GM23338 (cell line): ENCODE measurements around the gene METTL3. TPM values are rescaled to one million over a fixed set of nuclear protein-coding genes. Genes with fewer than 3 reads are reported as not detected.
A peak's percentile ranks its signal among the peaks of the same experiment; 100 is the strongest.

ENCODE experiments used
- ATAC-seq: fragments of 200-7000 bp; cut with Tn5 transposase; 3 replicates; pipeline ENCODE4 v1.9.1; 2020
- DNase-seq: peaks from one replicate; pipeline ENCODE4 v3.0.0-alpha.2; 2015; ENCODE audit warnings: low spot score
- H2AFZ ChIP-seq: fragments of 200-600 bp; sonication (generic); 2 replicates; pipeline ENCODE4 v1.8.0; 2016; ENCODE audit warnings: antibody characterized with exemption, mild to moderate bottlenecking, moderate library complexity
- H3F3A ChIP-seq: fragments of 200-600 bp; sonication (generic); replicated peaks from 2 replicates; pipeline ENCODE4 v1.8.0; 2017; ENCODE audit warnings: antibody characterized with exemption, mixed run types, low read depth
- H3K27ac ChIP-seq: fragments of 200-600 bp; sonication (generic); 2 replicates; pipeline ENCODE4 v1.6.1; 2016; ENCODE audit warnings: low read depth
- H3K27me3 ChIP-seq: fragments of 200-600 bp; sonication (generic); 2 replicates; pipeline ENCODE4 v1.8.0; 2016; ENCODE audit warnings: mild to moderate bottlenecking, mixed run types, moderate library complexity; ENCODE audit not compliant: insufficient read depth
- H3K36me3 ChIP-seq: fragments of 200-600 bp; sonication (generic); 2 replicates; pipeline ENCODE4 v1.8.0; 2016; ENCODE audit warnings: mild to moderate bottlenecking; ENCODE audit not compliant: insufficient read depth
- H3K4me1 ChIP-seq: fragments of 200-600 bp; sonication (generic); 2 replicates; pipeline ENCODE4 v1.8.0; 2016; ENCODE audit warnings: mild to moderate bottlenecking, moderate library complexity; ENCODE audit not compliant: insufficient read depth
- H3K4me2 ChIP-seq: fragments of 200-600 bp; sonication (generic); 2 replicates; pipeline ENCODE4 v1.7.1; 2017; ENCODE audit warnings: mixed run types
- H3K4me3 ChIP-seq: fragments of 200-600 bp; sonication (generic); 2 replicates; pipeline ENCODE4 v1.6.1; 2016; ENCODE audit warnings: mixed run types
- H3K79me2 ChIP-seq: fragments of 200-600 bp; sonication (generic); replicated peaks from 2 replicates; pipeline ENCODE4 v1.8.0; 2017; ENCODE audit warnings: mild to moderate bottlenecking; ENCODE audit not compliant: insufficient read depth
- H3K9me2 ChIP-seq: fragments of 200-600 bp; sonication (generic); 2 replicates; pipeline ENCODE4 v1.8.0; 2017; ENCODE audit not compliant: insufficient read depth
- H4K20me1 ChIP-seq: fragments of 200-600 bp; sonication (generic); replicated peaks from 2 replicates; pipeline ENCODE4 v1.8.0; 2017; ENCODE audit warnings: mild to moderate bottlenecking; ENCODE audit not compliant: insufficient read depth
- H3K27ac Mint-ChIP-seq: 2 replicates; pipeline ENCODE4 v1.8.0; 2020; ENCODE audit warnings: inconsistent platforms, mild to moderate bottlenecking, moderate library complexity, mixed read lengths
- H3K27me3 Mint-ChIP-seq: 3 replicates; pipeline ENCODE4 v1.8.0; 2022; ENCODE audit warnings: low read depth, mild to moderate bottlenecking, moderate library complexity, mixed read lengths, inconsistent platforms; ENCODE audit not compliant: insufficient read depth, poor library complexity
- H3K36me3 Mint-ChIP-seq: 3 replicates; pipeline ENCODE4 v1.8.0; 2021; ENCODE audit warnings: low read depth, mild to moderate bottlenecking, inconsistent platforms, moderate library complexity, mixed read lengths
- H3K4me1 Mint-ChIP-seq: 3 replicates; pipeline ENCODE4 v1.8.0; 2020; ENCODE audit warnings: mild to moderate bottlenecking, inconsistent platforms, mixed read lengths
- H3K4me3 Mint-ChIP-seq: 3 replicates; pipeline ENCODE4 v1.8.0; 2021; ENCODE audit warnings: moderate library complexity, mild to moderate bottlenecking, inconsistent platforms, mixed read lengths
- H3K9me3 Mint-ChIP-seq: 3 replicates; pipeline ENCODE4 v1.8.0; 2020; ENCODE audit warnings: moderate library complexity, mild to moderate bottlenecking, inconsistent platforms, mixed read lengths
- CTCF ChIP-seq, 2 experiments: fragments of 200-600 bp in 1 of 2; sonication (generic) in 1 of 2; conservative IDR thresholded peaks; 2 replicates each; pipeline versions ENCODE4 v1.5.1 to v1.6.1; 2016 to 2017; ENCODE audit warnings: antibody characterized with exemption in 2 of 2, low read depth in 2 of 2, mild to moderate bottlenecking in 2 of 2, moderate library complexity in 1 of 2
- ETS1 ChIP-seq: IDR thresholded peaks from 2 replicates; pipeline ENCODE4 v1.6.1; 2016; ENCODE audit warnings: antibody characterized with exemption
- EZH2phosphoT487 ChIP-seq: fragments of 200-600 bp; sonication (generic); IDR thresholded peaks from one replicate; pipeline ENCODE4 v1.8.1; 2018; ENCODE audit warnings: antibody characterized with exemption; ENCODE audit not compliant: unreplicated experiment
- JUNB ChIP-seq: IDR thresholded peaks from one replicate; pipeline ENCODE4 v1.6.1; 2016; ENCODE audit warnings: antibody characterized with exemption; ENCODE audit not compliant: unreplicated experiment
- POLR2AphosphoS5 ChIP-seq: IDR thresholded peaks from 2 replicates; pipeline ENCODE4 v1.6.1; 2016; ENCODE audit warnings: antibody characterized with exemption, low read depth
- REST ChIP-seq: IDR thresholded peaks from one replicate; pipeline ENCODE4 v1.6.1; 2018; ENCODE audit warnings: antibody characterized with exemption; ENCODE audit not compliant: unreplicated experiment
- STAT1 ChIP-seq: IDR thresholded peaks from one replicate; pipeline ENCODE4 v1.6.1; 2016; ENCODE audit warnings: antibody characterized with exemption; ENCODE audit not compliant: unreplicated experiment
- ZNF114 ChIP-seq: fragments of 250-450 bp; sonication (Bioruptor Pico); IDR thresholded peaks from 2 replicates; pipeline ENCODE4 v1.5.0; 2020; ENCODE audit warnings: mild to moderate bottlenecking, moderate library complexity
- ZNF331 ChIP-seq: fragments of 250-450 bp; sonication (Bioruptor Pico); IDR thresholded peaks from 2 replicates; pipeline ENCODE4 v1.5.0; 2020; ENCODE audit warnings: low read depth, mild to moderate bottlenecking, moderate library complexity
- polyA plus RNA-seq: library from polyadenylated mRNA; unstranded; fragments of >200 nt; fragmentation: Nextera tagmentation; extraction: Ambion mirVana; gene quantifications from 2 replicates; pipeline ENCODE4 v1.2.1, GENCODE V29; 2016
- total RNA-seq: library from RNA; depleted of rRNA; stranded (reverse); fragments of >200 nt; shearing (Covaris generic); gene quantifications from 2 replicates; pipeline ENCODE4 v1.2.3, GENCODE V29; 2014

Gene METTL3
- total and polyA plus RNA-seq, 2 experiments from 2014 or later, result 100 to 140 TPM

- TF ChIP-seq ZNF331 (CRISPR knock-in tag) (no peak), REST (peak; percentile 24)
Measured at GRCh38 chr14:21534576-21534975, 23.4 kb upstream of the METTL3 start (continued).

- Histone ChIP-seq H3K9me2 (no peaks in the 10 kb centered on the region), H3K27ac (peak overlapping the region; percentile 95), H3K79me2 (peaks cover 98% of the 10 kb centered on the region), H4K20me1 (no peaks in the 10 kb centered on the region), H3F3A (peaks cover 18% of the 10 kb centered on the region), H3K27me3 (no peaks in the 10 kb centered on the region), H3K36me3 (no peaks in the 10 kb centered on the region), H3K4me2 (peak overlapping the region; percentile 86), H2AFZ (no peak overlapping the region), H3K4me3 (peak overlapping the region; percentile 84), H3K4me1 (peaks cover 57% of the 10 kb centered on the region)
- ATAC-seq, result no peak
- no peak for DNase-seq
- peaks cover 21% of the 10 kb centered on the region for H3K27me3 Mint-ChIP-seq
- H3K9me3 Mint-ChIP-seq, result no peaks in the 10 kb centered on the region; the same call in 1 of the 3 replicates
- peaks cover 50% of the 10 kb centered on the region for H3K4me1 Mint-ChIP-seq
- H3K36me3 Mint-ChIP-seq, result peaks cover 54% of the 10 kb centered on the region
- H3K4me3 Mint-ChIP-seq, result peak overlapping the region; percentile 47
- peak overlapping the region; percentile 97 for H3K27ac Mint-ChIP-seq
- TF ChIP-seq ZNF331 (CRISPR knock-in tag) (no peak), ZNF114 (CRISPR knock-in tag) (no peak), POLR2AphosphoS5 (no peak), CTCF (conservative IDR thresholded peaks at IDR 0.05; ENCODE audit: low read depth in 2 of 2) (no peak), JUNB (no peak), EZH2phosphoT487 (no peak), REST (no peak), STAT1 (no peak), ETS1 (no peak)
Measured at GRCh38 chr14:21533294-21533693, 22.2 kb upstream of the METTL3 start.
